Cardiac muscle cell (in vitro differentiated cells and primary cell): Measurements from ENCODE around the gene ETHE1. TPM values are rescaled to one million over a fixed set of nuclear protein-coding genes. Genes with fewer than 3 reads are reported as not detected.

Source experiments
- DNase-seq, 2 donors: peaks; one replicate each; pipeline versions ENCODE4 v3.0.0 to v3.0.0-alpha.2; 2010 to 2017; ENCODE audit warnings: low read depth in 1 of 2, low spot score in 1 of 2
- H3K27ac ChIP-seq: fragments of 200-600 bp; sonication (generic); 2 replicates; pipeline ENCODE4 v1.5.1; 2016
- H3K27me3 ChIP-seq: fragments of 200-600 bp; sonication (generic); 2 replicates; pipeline ENCODE4 v1.6.0; 2016; ENCODE audit warnings: control low read depth
- H3K36me3 ChIP-seq: fragments of 200-600 bp; sonication (generic); 2 replicates; pipeline ENCODE4 v1.5.1; 2016; ENCODE audit warnings: control low read depth
- H3K4me1 ChIP-seq: fragments of 200-600 bp; sonication (generic); 2 replicates; pipeline ENCODE4 v1.8.1; 2017; ENCODE audit warnings: low read depth, mild to moderate bottlenecking, mixed run types
- H3K4me3 ChIP-seq: fragments of 200-600 bp; sonication (generic); 2 replicates; pipeline ENCODE4 v1.5.1; 2016; ENCODE audit warnings: mild to moderate bottlenecking
- H3K9me3 ChIP-seq: fragments of 200-600 bp; sonication (generic); 2 replicates; pipeline ENCODE4 v1.5.1; 2017; ENCODE audit warnings: low read depth, mild to moderate bottlenecking, control low read depth
- CTCF ChIP-seq: IDR thresholded peaks from 2 replicates; pipeline ENCODE4 v1.5.1; 2012; ENCODE audit warnings: low read depth, mild to moderate bottlenecking, low read length
- polyA plus RNA-seq: library from polyadenylated mRNA; unstranded; fragments of >200 nt; fragmentation: Nextera tagmentation; extraction: Ambion mirVana; gene quantifications from 2 replicates; pipeline ENCODE4 v1.2.1, GENCODE V29; 2016
- total RNA-seq: library from RNA; depleted of rRNA; stranded (reverse); fragments of >200 nt; gene quantifications from 2 replicates; pipeline ENCODE4 v1.2.3, GENCODE V29; 2016

ETHE1 gene
- total and polyA plus RNA-seq, 2 experiments from 2014 or later = 31.6 to 35.0 TPM

GRCh38 chr19:43460362-43461016 is 66.5 kb downstream of the ETHE1 start:
- H3K27me3 ChIP-seq = peaks cover 4% of the 10 kb centered on the region
- DNase-seq = no peak
- no peak overlapping the region for H3K27ac ChIP-seq
- H3K4me1 ChIP-seq = no peaks in the 10 kb centered on the region
- H3K4me3 ChIP-seq = no peak overlapping the region
- H3K36me3 ChIP-seq = no peaks in the 10 kb centered on the region
- TF ChIP-seq CTCF = no peak
- no peaks in the 10 kb centered on the region for H3K9me3 ChIP-seq

- Histone ChIP-seq H3K9me3 (no peaks in the 10 kb centered on the region), H3K4me1 (no peaks in the 10 kb centered on the region), H3K27ac (no peak overlapping the region), H3K4me3 (no peak overlapping the region), H3K36me3 (no peaks in the 10 kb centered on the region), H3K27me3 (no peaks in the 10 kb centered on the region)
- no peak for TF ChIP-seq CTCF
- no peak for DNase-seq
Observed at GRCh38 chr19:43457809-43458208, 69.2 kb downstream of the ETHE1 start.

Other genes with a start within 250 kb of the ETHE1 start
- not detected in 2 replicates for gene CD177, start 173.5 kb downstream of the ETHE1 start, total RNA-seq
- gene CD177, start 173.5 kb downstream of the ETHE1 start, polyA plus RNA-seq = not detected in 2 replicates
- gene TEX101, start 112.3 kb downstream of the ETHE1 start, total RNA-seq = not detected in 2 replicates
- not detected in 2 replicates for gene TEX101, start 112.3 kb downstream of the ETHE1 start, polyA plus RNA-seq
- gene LYPD3, start 61.6 kb downstream of the ETHE1 start, total RNA-seq = 0.67 and 3.2 TPM in 2 replicates
- gene LYPD3, start 61.6 kb downstream of the ETHE1 start, polyA plus RNA-seq = 0.73 and 3.5 TPM in 2 replicates
- gene PHLDB3, start 22.5 kb downstream of the ETHE1 start, total RNA-seq = 19.0 and 45.9 TPM in 2 replicates
- gene PHLDB3, start 22.5 kb downstream of the ETHE1 start, polyA plus RNA-seq = 11.2 and 20.0 TPM in 2 replicates
- 1.8 TPM in 1 of 2 replicates, not detected in the other for gene ZNF575, start 6.0 kb upstream of the ETHE1 start, total RNA-seq
- 0.72 and 3.3 TPM in 2 replicates for gene ZNF575, start 6.0 kb upstream of the ETHE1 start, polyA plus RNA-seq
- gene XRCC1, start 48.3 kb upstream of the ETHE1 start, total RNA-seq = 82.5 and 85.3 TPM in 2 replicates
- gene XRCC1, start 48.3 kb upstream of the ETHE1 start, polyA plus RNA-seq = 52.0 and 52.7 TPM in 2 replicates
- gene PINLYP, start 48.6 kb upstream of the ETHE1 start, total RNA-seq = 9.2 and 12.1 TPM in 2 replicates
- gene PINLYP, start 48.6 kb upstream of the ETHE1 start, polyA plus RNA-seq = 8.7 and 12.8 TPM in 2 replicates
- gene IRGQ, start 68.9 kb upstream of the ETHE1 start, total RNA-seq = 39.0 and 49.6 TPM in 2 replicates
- gene IRGQ, start 68.9 kb upstream of the ETHE1 start, polyA plus RNA-seq = 21.1 and 22.4 TPM in 2 replicates
- 12.5 and 12.6 TPM in 2 replicates for gene ZNF576, start 69.4 kb upstream of the ETHE1 start, total RNA-seq
- 13.1 and 14.6 TPM in 2 replicates for gene ZNF576, start 69.4 kb upstream of the ETHE1 start, polyA plus RNA-seq
- gene SRRM5, start 84.9 kb upstream of the ETHE1 start, total RNA-seq = 0.18 and 0.30 TPM in 2 replicates
- 0.50 TPM in 1 of 2 replicates, not detected in the other for gene SRRM5, start 84.9 kb upstream of the ETHE1 start, polyA plus RNA-seq
- gene ZNF428, start 92.4 kb upstream of the ETHE1 start, total RNA-seq = 87.2 and 135 TPM in 2 replicates
- 134 and 207 TPM in 2 replicates for gene ZNF428, start 92.4 kb upstream of the ETHE1 start, polyA plus RNA-seq
- 40.5 and 59.6 TPM in 2 replicates for gene CADM4, start 112.6 kb upstream of the ETHE1 start, total RNA-seq
- gene CADM4, start 112.6 kb upstream of the ETHE1 start, polyA plus RNA-seq = 12.3 and 13.3 TPM in 2 replicates
- gene PLAUR, start 143.0 kb upstream of the ETHE1 start, total RNA-seq = 2.0 and 7.5 TPM in 2 replicates
- gene PLAUR, start 143.0 kb upstream of the ETHE1 start, polyA plus RNA-seq = 3.8 TPM in 2 replicates
- gene IRGC, start 188.9 kb upstream of the ETHE1 start, total RNA-seq = not detected in 2 replicates
- not detected in 2 replicates for gene IRGC, start 188.9 kb upstream of the ETHE1 start, polyA plus RNA-seq
- gene SMG9, start 227.8 kb upstream of the ETHE1 start, total RNA-seq = 41.2 and 54.1 TPM in 2 replicates
- 59.5 and 72.3 TPM in 2 replicates for gene SMG9, start 227.8 kb upstream of the ETHE1 start, polyA plus RNA-seq